ENCODE results near the gene LRRC9.
"Not testable (repeated sequence)": the region's sequence is repeated elsewhere in the genome, so short reads cannot be mapped to it uniquely, and the experiment has no call there.

LRRC9 gene

DNA sequence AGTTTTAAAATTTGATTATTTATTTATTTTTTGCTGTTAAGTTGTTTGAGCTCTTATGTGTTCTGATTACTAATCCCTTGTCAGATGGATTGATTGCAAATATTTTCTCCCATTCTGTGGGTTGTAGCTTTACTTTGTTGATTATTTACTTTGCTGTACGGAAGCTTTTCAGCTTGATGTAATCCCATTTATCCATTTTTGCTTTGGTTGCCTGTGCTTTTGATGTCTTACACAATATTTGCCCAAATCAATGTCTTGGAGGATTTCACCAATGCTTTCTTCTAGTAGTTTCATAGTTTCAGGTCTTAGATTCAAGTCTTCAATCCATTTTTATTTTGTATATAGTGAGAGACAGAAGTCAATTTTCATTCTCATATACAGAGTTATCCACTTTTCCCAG, 115.2 kb downstream of the LRRC9 start:
- in situ Hi-C loops (cut with HindIII; ENCODE audit: low sequenced_read_pairs): no loop called here
- no peak overlapping the region for H3K4me3 ChIP-seq (ENCODE audit: low read depth, low read length)
- no peak for DNase-seq (ENCODE audit: low read depth, low spot score)
- TF ChIP-seq, protein P1, sequence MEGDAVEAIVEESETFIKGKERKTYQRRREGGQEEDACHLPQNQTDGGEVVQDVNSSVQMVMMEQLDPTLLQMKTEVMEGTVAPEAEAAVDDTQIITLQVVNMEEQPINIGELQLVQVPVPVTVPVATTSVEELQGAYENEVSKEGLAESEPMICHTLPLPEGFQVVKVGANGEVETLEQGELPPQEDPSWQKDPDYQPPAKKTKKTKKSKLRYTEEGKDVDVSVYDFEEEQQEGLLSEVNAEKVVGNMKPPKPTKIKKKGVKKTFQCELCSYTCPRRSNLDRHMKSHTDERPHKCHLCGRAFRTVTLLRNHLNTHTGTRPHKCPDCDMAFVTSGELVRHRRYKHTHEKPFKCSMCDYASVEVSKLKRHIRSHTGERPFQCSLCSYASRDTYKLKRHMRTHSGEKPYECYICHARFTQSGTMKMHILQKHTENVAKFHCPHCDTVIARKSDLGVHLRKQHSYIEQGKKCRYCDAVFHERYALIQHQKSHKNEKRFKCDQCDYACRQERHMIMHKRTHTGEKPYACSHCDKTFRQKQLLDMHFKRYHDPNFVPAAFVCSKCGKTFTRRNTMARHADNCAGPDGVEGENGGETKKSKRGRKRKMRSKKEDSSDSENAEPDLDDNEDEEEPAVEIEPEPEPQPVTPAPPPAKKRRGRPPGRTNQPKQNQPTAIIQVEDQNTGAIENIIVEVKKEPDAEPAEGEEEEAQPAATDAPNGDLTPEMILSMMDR (IDR thresholded peaks at IDR 0.05; ENCODE audit: low read depth, low read length): no peak

DNA sequence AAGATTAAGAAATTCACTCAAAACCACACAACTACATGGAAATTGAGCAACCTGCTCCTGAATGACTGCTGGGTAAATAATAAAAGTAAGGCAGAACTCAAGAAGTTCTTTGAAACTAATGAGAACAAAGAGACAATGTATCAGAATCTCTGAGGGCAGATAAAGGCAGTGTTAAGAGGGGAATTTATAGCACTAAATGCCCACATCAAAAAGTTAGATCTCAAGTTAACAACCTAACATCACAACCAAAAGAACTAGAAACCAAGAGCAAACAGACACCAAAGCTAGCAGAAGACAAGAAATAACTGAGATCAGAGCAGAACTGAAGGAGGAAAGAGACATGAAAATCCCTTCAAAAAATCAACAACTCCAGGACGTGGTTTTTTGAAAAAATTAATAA, 128.0 kb downstream of the LRRC9 start:
- in situ Hi-C loops (cut with HindIII; ENCODE audit: low sequenced_read_pairs); H3K4me3 ChIP-seq (ENCODE audit: low read depth, low read length); DNase-seq (ENCODE audit: low read depth, low spot score): not testable (repeated sequence)

DNA sequence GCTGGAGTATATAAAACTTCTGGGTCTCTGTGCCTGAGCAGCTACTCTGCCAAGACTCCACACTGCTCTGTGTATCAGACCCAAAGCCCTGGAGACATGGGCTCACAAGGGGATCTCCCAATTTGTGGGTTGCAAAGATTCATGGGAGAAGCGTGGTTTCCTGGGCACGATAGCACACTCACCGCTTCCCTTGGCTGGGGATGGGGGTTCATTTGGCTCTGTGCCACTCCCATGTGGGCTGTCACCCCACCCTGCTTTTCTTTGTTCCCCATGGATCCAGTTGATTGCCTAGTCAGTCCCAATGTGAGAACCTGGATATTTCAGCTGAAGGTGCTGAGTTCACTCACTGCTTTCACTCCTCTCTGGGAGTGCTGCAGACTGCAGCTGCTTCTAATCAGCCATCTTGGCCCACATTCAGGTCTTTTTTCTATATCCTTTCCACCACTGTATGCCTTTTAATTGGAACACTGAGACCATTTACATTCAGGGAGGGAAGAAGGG, 131.8 kb downstream of the LRRC9 start:
- in situ Hi-C loops (cut with HindIII; ENCODE audit: low sequenced_read_pairs): no loop called here
- TF ChIP-seq, protein P1 (IDR thresholded peaks at IDR 0.05; ENCODE audit: low read depth, low read length): no peak
- H3K4me3 ChIP-seq (ENCODE audit: low read depth, low read length): no peak overlapping the region
- DNase-seq (ENCODE audit: low read depth, low spot score): peak; percentile 35

DNA sequence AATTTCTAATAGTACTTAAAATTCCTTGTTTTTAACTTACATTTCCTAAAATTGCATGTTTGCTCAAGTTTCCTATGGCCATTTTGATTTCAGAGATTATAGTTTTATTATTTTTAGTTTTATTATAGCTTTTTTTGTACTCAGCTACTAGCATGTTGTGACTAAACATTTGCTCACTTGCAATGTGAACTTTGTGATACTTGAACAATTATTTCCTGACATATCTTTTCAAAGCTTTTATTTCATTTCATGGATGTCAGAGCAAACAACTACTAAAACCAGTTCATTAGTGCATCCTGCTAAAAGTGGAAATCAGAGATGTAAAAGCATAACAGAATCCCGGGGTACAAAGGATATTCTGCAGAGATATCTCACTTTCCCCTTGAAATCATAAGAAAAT, 138.1 kb downstream of the LRRC9 start:
- in situ Hi-C loops (cut with HindIII; ENCODE audit: low sequenced_read_pairs): no loop called here
- no peak overlapping the region for H3K4me3 ChIP-seq (ENCODE audit: low read depth, low read length)

DNA sequence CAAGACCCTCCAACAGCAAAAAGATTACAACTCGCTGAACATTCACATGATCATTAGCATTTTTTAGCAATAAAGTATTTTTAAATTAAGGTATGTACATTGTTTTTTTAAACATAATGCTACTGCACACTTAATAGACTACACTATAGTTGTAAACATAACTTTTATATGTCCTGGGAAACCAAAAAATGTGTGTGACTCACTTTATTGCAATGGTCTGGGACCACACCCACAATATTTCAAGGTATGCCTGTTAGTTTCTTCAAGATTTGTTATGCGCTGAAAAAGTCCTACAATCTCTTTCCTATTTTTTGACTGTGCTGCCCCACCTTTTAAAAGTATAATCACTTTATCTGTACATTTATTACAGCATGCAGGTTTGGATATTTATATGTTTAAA, 141.4 kb downstream of the LRRC9 start:
- TF ChIP-seq, protein P1 (IDR thresholded peaks at IDR 0.05; ENCODE audit: low read depth, low read length): no peak
- no peak for DNase-seq (ENCODE audit: low read depth, low spot score)
- in situ Hi-C loops (cut with HindIII; ENCODE audit: low sequenced_read_pairs): no loop called here
- H3K4me3 ChIP-seq (ENCODE audit: low read depth, low read length): no peak overlapping the region

More for the DNA sequence above, 138.1 kb downstream of the LRRC9 start:
- no peak for DNase-seq (ENCODE audit: low read depth, low spot score)
- TF ChIP-seq, protein P1 (IDR thresholded peaks at IDR 0.05; ENCODE audit: low read depth, low read length): no peak

DNA sequence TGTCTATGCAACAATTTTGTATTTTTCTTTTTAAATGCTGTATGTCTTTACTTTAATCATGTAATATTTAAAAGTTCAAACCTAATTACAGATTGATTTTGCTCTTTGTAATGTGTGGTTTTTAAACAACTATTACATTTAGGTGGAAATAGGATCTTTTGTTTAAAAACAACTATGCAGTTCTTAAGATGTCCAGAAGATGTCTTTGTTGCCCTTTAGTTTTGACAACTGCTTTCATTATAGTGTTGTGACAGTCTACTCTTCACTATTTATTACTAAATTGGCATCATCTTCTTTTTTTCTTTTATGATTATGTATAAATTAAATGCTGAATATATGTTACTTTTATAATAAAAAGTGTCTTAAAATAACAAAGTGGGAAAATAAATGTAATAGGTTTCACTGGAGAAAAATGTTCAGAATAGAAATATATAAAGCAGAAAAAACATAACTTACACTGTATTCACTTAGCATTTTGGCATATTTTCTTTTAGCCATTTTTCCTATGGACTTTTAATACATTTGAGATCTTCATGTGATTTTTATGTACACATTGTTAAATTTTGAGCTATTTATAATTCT, 144.6 kb downstream of the LRRC9 start:
- in situ Hi-C loops (cut with HindIII; ENCODE audit: low sequenced_read_pairs): no loop called here
- TF ChIP-seq, protein P1 (IDR thresholded peaks at IDR 0.05; ENCODE audit: low read depth, low read length): peak; percentile 57
- peak; percentile 43 for DNase-seq (ENCODE audit: low read depth, low spot score)
- H3K4me3 ChIP-seq (ENCODE audit: low read depth, low read length): no peak overlapping the region

DNA sequence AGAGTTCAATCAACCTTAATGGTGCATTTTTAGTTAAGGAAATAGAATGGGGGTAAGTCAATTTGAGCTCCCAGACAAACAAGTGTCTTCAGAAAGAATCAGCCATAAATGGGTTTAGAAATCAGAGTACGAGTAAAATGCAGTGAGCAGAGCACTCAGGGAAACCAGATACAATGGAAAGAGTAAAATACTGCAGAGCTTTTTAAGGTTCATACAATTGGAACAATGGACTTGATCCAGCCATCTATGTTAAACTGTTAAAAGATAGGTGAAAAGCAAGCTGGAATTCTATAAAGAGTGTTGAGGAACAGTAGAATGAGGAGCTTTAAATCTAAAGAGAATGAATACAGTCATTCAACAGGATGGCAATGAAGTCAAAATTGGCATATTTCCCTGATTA, 147.9 kb downstream of the LRRC9 start:
- no peak for DNase-seq (ENCODE audit: low read depth, low spot score)
- H3K4me3 ChIP-seq (ENCODE audit: low read depth, low read length): no peak overlapping the region
- TF ChIP-seq, protein P1 (IDR thresholded peaks at IDR 0.05; ENCODE audit: low read depth, low read length): no peak
- in situ Hi-C loops (cut with HindIII; ENCODE audit: low sequenced_read_pairs): no loop called here
